KMS-11 (cell line): Measurements from ENCODE around the gene CHKB.

Experiments used
- H2AFZ ChIP-seq: fragments of 200-600 bp; sonication (generic); 2 replicates; pipeline ENCODE4 v1.6.1; 2016; ENCODE audit warnings: antibody characterized with exemption, mixed run types, low read depth
- H3K27ac ChIP-seq: fragments of 200-600 bp; sonication (generic); 2 replicates; pipeline ENCODE4 v1.6.1; 2016; ENCODE audit warnings: mild to moderate bottlenecking, mixed run types
- H3K27me3 ChIP-seq: fragments of 200-600 bp; sonication (generic); 2 replicates; pipeline ENCODE4 v1.6.1; 2017; ENCODE audit warnings: mild to moderate bottlenecking, low read depth, mixed run types, moderate library complexity; ENCODE audit not compliant: insufficient read depth
- H3K36me3 ChIP-seq: fragments of 200-600 bp; sonication (generic); 2 replicates; pipeline ENCODE4 v1.6.1; 2017; ENCODE audit warnings: mild to moderate bottlenecking, mixed run types; ENCODE audit not compliant: insufficient read depth
- H3K4me1 ChIP-seq: fragments of 200-600 bp; sonication (generic); 2 replicates; pipeline ENCODE4 v1.6.1; 2016; ENCODE audit warnings: mild to moderate bottlenecking, low read depth, mixed run types; ENCODE audit not compliant: poor library complexity, severe bottlenecking
- H3K4me2 ChIP-seq: fragments of 200-600 bp; sonication (generic); 2 replicates; pipeline ENCODE4 v1.7.0; 2016; ENCODE audit warnings: mild to moderate bottlenecking, mixed run types
- H3K4me3 ChIP-seq: fragments of 200-600 bp; sonication (generic); IDR thresholded peaks from 2 replicates; pipeline ENCODE4 v1.6.1; 2017; ENCODE audit warnings: low read depth, low read length, mixed read lengths; ENCODE audit not compliant: insufficient read depth
- H3K79me2 ChIP-seq: fragments of 200-600 bp; sonication (generic); 2 replicates; pipeline ENCODE4 v1.6.1; 2016; ENCODE audit warnings: low read depth, mixed run types; ENCODE audit not compliant: insufficient read depth
- H3K9ac ChIP-seq: fragments of 200-600 bp; sonication (generic); 2 replicates; pipeline ENCODE4 v1.6.1; 2016; ENCODE audit warnings: mild to moderate bottlenecking, mixed run types
- H4K20me1 ChIP-seq: fragments of 200-600 bp; sonication (generic); 2 replicates; pipeline ENCODE4 v1.6.1; 2016; ENCODE audit warnings: mild to moderate bottlenecking, mixed run types; ENCODE audit not compliant: insufficient read depth
- TF ChIP-seq, protein P1 (sequence below): fragments of 200-600 bp; sonication (generic); conservative IDR thresholded peaks from 2 replicates; pipeline ENCODE4 v1.6.1; 2017; ENCODE audit warnings: low read depth, mild to moderate bottlenecking, antibody characterized with exemption, low read length, moderate library complexity, mixed read lengths

Gene CHKB

GRCh38 chr22:50564289-50564688, 18.4 kb downstream of the CHKB start:
- Histone ChIP-seq H4K20me1 (no peaks in the 10 kb centered on the region), H3K27ac (no peak overlapping the region), H3K36me3 (no peaks in the 10 kb centered on the region), H3K79me2 (no peaks in the 10 kb centered on the region), H3K9ac (no peak overlapping the region), H3K4me1 (peaks cover 6% of the 10 kb centered on the region), H3K27me3 (no peaks in the 10 kb centered on the region), H3K4me3 (no peak overlapping the region), H3K4me2 (no peak overlapping the region), H2AFZ (no peak overlapping the region)
- TF ChIP-seq, protein P1, sequence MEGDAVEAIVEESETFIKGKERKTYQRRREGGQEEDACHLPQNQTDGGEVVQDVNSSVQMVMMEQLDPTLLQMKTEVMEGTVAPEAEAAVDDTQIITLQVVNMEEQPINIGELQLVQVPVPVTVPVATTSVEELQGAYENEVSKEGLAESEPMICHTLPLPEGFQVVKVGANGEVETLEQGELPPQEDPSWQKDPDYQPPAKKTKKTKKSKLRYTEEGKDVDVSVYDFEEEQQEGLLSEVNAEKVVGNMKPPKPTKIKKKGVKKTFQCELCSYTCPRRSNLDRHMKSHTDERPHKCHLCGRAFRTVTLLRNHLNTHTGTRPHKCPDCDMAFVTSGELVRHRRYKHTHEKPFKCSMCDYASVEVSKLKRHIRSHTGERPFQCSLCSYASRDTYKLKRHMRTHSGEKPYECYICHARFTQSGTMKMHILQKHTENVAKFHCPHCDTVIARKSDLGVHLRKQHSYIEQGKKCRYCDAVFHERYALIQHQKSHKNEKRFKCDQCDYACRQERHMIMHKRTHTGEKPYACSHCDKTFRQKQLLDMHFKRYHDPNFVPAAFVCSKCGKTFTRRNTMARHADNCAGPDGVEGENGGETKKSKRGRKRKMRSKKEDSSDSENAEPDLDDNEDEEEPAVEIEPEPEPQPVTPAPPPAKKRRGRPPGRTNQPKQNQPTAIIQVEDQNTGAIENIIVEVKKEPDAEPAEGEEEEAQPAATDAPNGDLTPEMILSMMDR, result no peak

- Histone ChIP-seq H3K4me3 (no peak overlapping the region), H3K27me3 (no peaks in the 10 kb centered on the region), H3K36me3 (no peaks in the 10 kb centered on the region), H3K79me2 (no peaks in the 10 kb centered on the region), H4K20me1 (no peaks in the 10 kb centered on the region), H3K4me1 (peaks cover 6% of the 10 kb centered on the region), H3K9ac (peak overlapping the region; percentile 27; the same call in 1 of the 2 replicates), H3K4me2 (peak overlapping the region; percentile 80), H3K27ac (no peak overlapping the region), H2AFZ (peak overlapping the region; percentile 73)
- TF ChIP-seq, protein P1, result no peak
These were observed 19.1 kb downstream of the CHKB start for GRCh38 chr22:50563413-50564160.

GRCh38 chr22:50562523-50563412, 19.9 kb downstream of the CHKB start, which contains the start of gene SYCE3:
Gene SYCE3, minus strand, starts transcription at chr22:50562919. Its CDS starts 6,514 bp downstream, at chr22:50556405.
- H3K4me3 ChIP-seq, result no peak within 1 kb of the TSS
- no peak within 1 kb of the TSS for H3K27ac ChIP-seq
- peaks cover 6% of the 10 kb centered on the region for H3K4me1 ChIP-seq
- H3K36me3 ChIP-seq, result no peaks in the 10 kb centered on the region
- TF ChIP-seq, protein P1, result peak; percentile 61
- no peaks in the 10 kb centered on the region for H4K20me1 ChIP-seq
- H3K27me3 ChIP-seq, result no peaks in the 10 kb centered on the region
- H2AFZ ChIP-seq, result peak within 1 kb of the TSS; percentile 73
- no peaks in the 10 kb centered on the region for H3K79me2 ChIP-seq
- peak within 1 kb of the TSS; percentile 27; the same call in 1 of the 2 replicates for H3K9ac ChIP-seq
- peak within 1 kb of the TSS; percentile 80 for H3K4me2 ChIP-seq

- TF ChIP-seq, protein P1, result no peak
- no peaks in the 10 kb centered on the region for H3K36me3 ChIP-seq
- no peak overlapping the region for H3K4me2 ChIP-seq
- H2AFZ ChIP-seq, result no peak overlapping the region
- H3K9ac ChIP-seq, result no peak overlapping the region
- H3K27ac ChIP-seq, result no peak overlapping the region
- H3K4me1 ChIP-seq, result peaks cover 6% of the 10 kb centered on the region
- no peaks in the 10 kb centered on the region for H3K27me3 ChIP-seq
- H4K20me1 ChIP-seq, result no peaks in the 10 kb centered on the region
- no peaks in the 10 kb centered on the region for H3K79me2 ChIP-seq
- H3K4me3 ChIP-seq, result no peak overlapping the region
These were observed 21.0 kb downstream of the CHKB start for GRCh38 chr22:50561401-50562358.
